IMR-90 (cell line): Measurements from ENCODE around the gene GRAP. TPM values are rescaled to one million over a fixed set of nuclear protein-coding genes. Genes with fewer than 3 reads are reported as not detected.
"Not testable (repeated sequence)": the region's sequence is repeated elsewhere in the genome, so short reads cannot be mapped to it uniquely, and the experiment has no call there.

Experiments
- ATAC-seq: fragments of 200-7000 bp; cut with Tn5 transposase; 2 replicates; pipeline ENCODE4 v1.9.1; 2020; ENCODE audit warnings: low read depth, mild to moderate bottlenecking, moderate library complexity
- BruUV-seq: library from RNA; stranded (reverse); fragments of 400-500 nt; replicated peaks from 2 replicates; lab custom pipeline; 2021; lab: Mats Ljungman, UMichigan
- CTCF ChIA-PET: fragments of 300-600 bp; formaldehyde crosslinking; extraction: SDS; loops from one replicate; lab custom pipeline; 2021; ENCODE audit warnings: antibody characterized with exemption; lab: Yijun Ruan, JAX
- POLR2A ChIA-PET: fragments of 300-600 bp; sonication (Branson Sonifier 250); formaldehyde crosslinking; loops from one replicate; lab custom pipeline; 2022; ENCODE audit warnings: antibody characterized with exemption; ENCODE audit not compliant: unreplicated experiment; lab: Charles Lee
- DNase-seq: peaks from one replicate; pipeline ENCODE4 v3.0.0; 2013
- H2AFZ ChIP-seq: replicated peaks from 2 replicates; pipeline ENCODE3; 2013; ENCODE audit warnings: low read length, mild to moderate bottlenecking; ENCODE audit not compliant: poor library complexity
- H2AK5ac ChIP-seq: 2 replicates; pipeline ENCODE4 v1.6.1; 2013; ENCODE audit warnings: low read depth, low read length, inconsistent platforms
- H2AK9ac ChIP-seq: replicated peaks from 2 replicates; pipeline ENCODE3; 2013; ENCODE audit warnings: mild to moderate bottlenecking, low read depth, low read length, moderate library complexity; ENCODE audit not compliant: poor library complexity
- H2BK120ac ChIP-seq: 2 replicates; pipeline ENCODE4 v1.6.1; 2013; ENCODE audit warnings: low read depth, low read length, inconsistent platforms
- H2BK15ac ChIP-seq: 3 replicates; pipeline ENCODE4 v1.6.1; 2013; ENCODE audit warnings: low read depth, low read length, inconsistent platforms
- H2BK20ac ChIP-seq: 2 replicates; pipeline ENCODE4 v1.6.1; 2013; ENCODE audit warnings: low read depth, mild to moderate bottlenecking, inconsistent platforms, low read length, moderate library complexity
- H2BK5ac ChIP-seq: 2 replicates; pipeline ENCODE4 v1.6.1; 2013; ENCODE audit warnings: mild to moderate bottlenecking, low read depth, low read length, inconsistent platforms; ENCODE audit not compliant: poor library complexity, severe bottlenecking
- H3K14ac ChIP-seq: replicated peaks from 2 replicates; pipeline ENCODE4 v1.6.1; 2013; ENCODE audit warnings: low read depth, low read length, inconsistent platforms
- H3K18ac ChIP-seq: 2 replicates; pipeline ENCODE4 v1.6.1; 2013; ENCODE audit warnings: low read depth, low read length, control low read depth
- H3K23ac ChIP-seq: 2 replicates; pipeline ENCODE4 v1.6.1; 2013; ENCODE audit warnings: low read depth, low read length, inconsistent platforms
- H3K27ac ChIP-seq: 2 replicates; pipeline ENCODE4 v1.5.1; 2013; ENCODE audit warnings: mild to moderate bottlenecking, control low read depth, low read length; ENCODE audit not compliant: insufficient read depth
- H3K27me3 ChIP-seq: 2 replicates; pipeline ENCODE4 v1.6.1; 2013; ENCODE audit warnings: low read length; ENCODE audit not compliant: control insufficient read depth, insufficient read depth
- H3K36me3 ChIP-seq: 2 replicates; pipeline ENCODE4 v1.6.1; 2013; ENCODE audit warnings: low read length, mixed read lengths; ENCODE audit not compliant: control insufficient read depth, insufficient read depth
- H3K4ac ChIP-seq: 2 replicates; pipeline ENCODE4 v1.6.1; 2013; ENCODE audit warnings: low read depth, low read length, inconsistent platforms
- H3K4me1 ChIP-seq: 2 replicates; pipeline ENCODE4 v1.6.1; 2013; ENCODE audit warnings: low read length, mixed read lengths; ENCODE audit not compliant: control insufficient read depth, insufficient read depth
- H3K4me2 ChIP-seq: 2 replicates; pipeline ENCODE4 v1.6.1; 2013; ENCODE audit warnings: low read depth, mild to moderate bottlenecking, control low read depth, low read length, moderate library complexity
- H3K4me3 ChIP-seq: 2 replicates; pipeline ENCODE4 v1.5.1; 2013; ENCODE audit warnings: low read depth, mild to moderate bottlenecking, control low read depth, low read length, moderate library complexity; ENCODE audit not compliant: insufficient read depth
- H3K56ac ChIP-seq: 2 replicates; pipeline ENCODE4 v1.6.1; 2013; ENCODE audit warnings: low read length, inconsistent platforms; ENCODE audit not compliant: insufficient read depth; ENCODE audit errors: extremely low read depth
- H3K79me1 ChIP-seq, 2 experiments: 2 replicates each; pipeline ENCODE4 v1.6.1; 2013; ENCODE audit warnings: low read length in 2 of 2, inconsistent platforms in 1 of 2, low read depth in 1 of 2
- H3K9ac ChIP-seq: 2 replicates; pipeline ENCODE4 v1.6.1; 2013; ENCODE audit warnings: low read depth, low read length, control low read depth
- H3K9me1 ChIP-seq: 2 replicates; pipeline ENCODE4 v1.6.1; 2013; ENCODE audit warnings: low read length, inconsistent platforms; ENCODE audit not compliant: insufficient read depth
- H3K9me3 ChIP-seq: 2 replicates; pipeline ENCODE4 v1.6.1; 2013; ENCODE audit warnings: low read length; ENCODE audit not compliant: control insufficient read depth, insufficient read depth
- H4K20me1 ChIP-seq: 2 replicates; pipeline ENCODE4 v1.6.1; 2013; ENCODE audit warnings: low read length, inconsistent platforms; ENCODE audit not compliant: insufficient read depth
- H4K5ac ChIP-seq: 2 replicates; pipeline ENCODE4 v1.6.1; 2013; ENCODE audit warnings: mild to moderate bottlenecking, low read depth, low read length, control low read depth
- H4K8ac ChIP-seq, 2 experiments: 2 replicates each; pipeline ENCODE4 v1.6.1; 2013; ENCODE audit warnings: low read depth in 2 of 2, low read length in 2 of 2, control low read depth in 1 of 2, inconsistent platforms in 1 of 2
- H4K91ac ChIP-seq: 2 replicates; pipeline ENCODE4 v1.6.1; 2013; ENCODE audit warnings: low read depth, low read length, inconsistent platforms; ENCODE audit not compliant: insufficient read depth
- whole genome bisulfite sequencing, 2 experiments: methylation state at CpG; one replicate each; pipeline versions ENCODE4 v1.1.5 to v1.1.7; 2013; ENCODE audit warnings: missing lambda C conversion rate in 2 of 2; ENCODE audit not compliant: insufficient read length in 1 of 2; ENCODE audit errors: extremely low coverage in 2 of 2; 5-methylcytosine and 5-hydroxymethylcytosine counted together
- dilution Hi-C: fragments of 300-500 bp; cut with HindIII; formaldehyde crosslinking; loops from one replicate; pipeline ENCODE4 v1.14.3; 2018; ENCODE audit warnings: low sequenced_read_pairs; ENCODE audit not compliant: unreplicated experiment
- in situ Hi-C: fragments of 300-500 bp; cut with MboI; formaldehyde crosslinking; loops from 3 replicates; pipeline ENCODE4 v1.14.3; 2019; ENCODE audit warnings: low sequenced_read_pairs, inconsistent platforms, mixed read lengths
- intact Hi-C: fragments of 100-400 bp; cut with micrococcal nuclease; formaldehyde crosslinking; loops from 2 replicates; pipeline ENCODE4 v1.10.0; 2022
- polyA plus RNA-seq, 3 experiments: library from polyadenylated mRNA; depleted of rRNA; stranded (reverse); fragments of >200 nt; gene quantifications; 2 replicates each; pipeline ENCODE4 v1.2.3, GENCODE V29; 2012; ENCODE audit warnings: low replicate concordance in 1 of 3
- total RNA-seq: library from RNA; depleted of rRNA; stranded (reverse); fragments of >200 nt; gene quantifications from 2 replicates; pipeline ENCODE4 v1.2.3, GENCODE V29; 2012

Gene GRAP
- total and polyA plus RNA-seq, 2 of the 4 experiments (the other 2 are of a cell fraction): under 0.01 to 0.14 TPM

DNA sequence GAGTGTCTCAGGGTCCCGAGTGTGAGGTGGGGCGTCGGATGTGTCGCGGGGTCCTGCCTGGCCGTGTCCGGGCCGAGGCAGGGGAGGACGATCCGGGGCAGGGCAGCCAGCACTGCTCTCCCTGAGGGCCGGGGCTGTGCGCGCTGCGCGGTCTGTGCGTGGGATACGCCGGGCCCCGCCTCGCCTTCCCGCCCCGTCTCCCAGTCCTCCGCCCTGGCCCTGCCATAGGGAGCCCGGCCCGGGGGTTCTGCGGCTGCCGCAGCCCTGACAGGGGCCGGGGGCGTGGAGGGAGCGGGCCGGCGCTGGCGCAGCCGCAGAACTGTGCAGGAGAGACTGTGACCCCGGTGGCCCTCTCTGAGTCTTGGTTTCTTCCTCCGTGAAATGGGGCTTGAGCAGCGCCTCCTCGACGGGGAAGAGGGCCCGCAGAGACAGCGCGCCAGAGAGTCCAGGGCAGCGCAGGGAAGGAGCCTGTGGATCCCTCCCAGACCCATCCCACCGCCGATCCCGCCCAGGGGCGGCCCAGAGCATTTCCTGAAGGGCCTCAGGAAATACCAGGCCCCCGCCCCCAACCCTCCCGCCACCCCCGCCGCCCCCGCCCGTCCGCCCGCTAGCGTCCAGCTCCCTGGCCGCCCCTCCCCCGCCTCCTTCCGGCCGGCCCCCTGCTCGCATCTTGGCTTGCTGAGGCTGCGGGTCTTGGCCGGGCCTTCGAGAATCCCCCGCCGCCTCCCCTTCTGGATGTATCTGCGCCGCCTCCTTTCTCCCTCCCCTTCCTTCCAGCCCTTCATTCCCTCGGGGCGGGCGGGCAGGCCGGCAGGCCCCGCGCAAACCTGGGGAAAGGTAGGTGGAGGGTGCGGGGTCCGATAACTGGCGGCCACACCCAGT lies 42.3 kb upstream of the GRAP start:
- H2AK5ac ChIP-seq, in situ Hi-C loops, H3K4ac ChIP-seq, H2BK15ac ChIP-seq, H3K9me1 ChIP-seq, H3K36me3 ChIP-seq, H3K23ac ChIP-seq, H3K18ac ChIP-seq, POLR2A ChIA-PET, DNase-seq, dilution Hi-C loops, H3K4me2 ChIP-seq, H3K27me3 ChIP-seq, H2AK9ac ChIP-seq, H2AFZ ChIP-seq, H3K9me3 ChIP-seq, CTCF ChIA-PET, H4K20me1 ChIP-seq, intact Hi-C loops, BruUV-seq, H3K4me1 ChIP-seq, H3K14ac ChIP-seq, H3K79me1 ChIP-seq, H2BK20ac ChIP-seq, H3K56ac ChIP-seq, H4K91ac ChIP-seq: not testable (repeated sequence)
- peak overlapping the region; percentile 26; the same call in 1 of the 2 replicates for H3K27ac ChIP-seq
- H3K9ac ChIP-seq: peak overlapping the region; percentile 11; the same call in 1 of the 2 replicates
- 0 out of 4 replicates have a peak overlapping the region, but pooled peaks of 1 of the 2 experiments have one; percentile 42 for H4K8ac ChIP-seq
- no CpG with 5 or more reads among the region's 77 CpGs for WGBS, 2 experiments
- peak overlapping the region; percentile 79; the same call in 1 of the 2 replicates for H2BK120ac ChIP-seq
- H3K4me3 ChIP-seq: peak overlapping the region; percentile 25; the same call in 1 of the 2 replicates
- peak overlapping the region; percentile 7; the same call in 1 of the 2 replicates for H4K5ac ChIP-seq
- peak; percentile 90 for ATAC-seq
- H2BK5ac ChIP-seq: peak overlapping the region; percentile 36

DNA sequence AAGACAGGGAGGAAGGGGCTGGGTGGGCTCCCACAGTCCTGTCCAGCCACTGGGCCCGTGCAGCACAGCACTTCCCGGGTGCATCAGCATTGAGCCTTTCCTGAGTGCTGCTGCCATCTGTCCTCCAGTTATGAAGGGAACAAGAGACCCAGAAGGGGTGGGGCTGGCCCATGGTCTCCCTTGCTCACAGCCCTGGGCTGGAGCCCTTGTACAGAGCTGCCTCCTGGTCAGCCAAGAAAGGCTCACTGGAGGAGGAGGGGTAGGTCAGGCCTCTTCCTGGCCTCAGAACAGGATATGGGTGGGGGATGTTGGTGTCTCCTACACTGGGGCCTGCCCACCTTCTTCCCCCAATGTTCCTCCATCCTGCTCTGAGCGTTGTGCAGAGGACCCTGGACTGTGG lies 30.6 kb upstream of the GRAP start:
- CTCF ChIA-PET, dilution Hi-C loops, intact Hi-C loops: not testable (repeated sequence)

More for the DNA sequence above, 30.6 kb upstream of the GRAP start:
- H3K14ac ChIP-seq, H2BK20ac ChIP-seq, H2AK5ac ChIP-seq, H3K4me1 ChIP-seq, H2AFZ ChIP-seq, H3K4ac ChIP-seq, H3K9me3 ChIP-seq, ATAC-seq, H2BK5ac ChIP-seq, H4K91ac ChIP-seq, H4K5ac ChIP-seq, H4K8ac ChIP-seq, H3K4me3 ChIP-seq, H3K36me3 ChIP-seq, H2BK120ac ChIP-seq, POLR2A ChIA-PET, H3K9me1 ChIP-seq, in situ Hi-C loops, H3K27me3 ChIP-seq, H3K9ac ChIP-seq, H4K20me1 ChIP-seq, BruUV-seq, H2AK9ac ChIP-seq, H3K18ac ChIP-seq, H3K4me2 ChIP-seq, H3K56ac ChIP-seq, DNase-seq, H3K79me1 ChIP-seq, H3K27ac ChIP-seq, H2BK15ac ChIP-seq, H3K23ac ChIP-seq: not testable (repeated sequence)
- no CpG with 5 or more reads among the region's 3 CpGs for WGBS, 2 experiments
